NCI-H2107 treated with DMSO at 0.1 percent for 48 hours (cell line): ENCODE results near the gene FYN.

ENCODE experiments used
- DNase-seq: peaks from one replicate; lab custom pipeline; 2025; ENCODE audit not compliant: unreplicated experiment; lab: John Stamatoyannopoulos, UW

The FYN gene

DNA sequence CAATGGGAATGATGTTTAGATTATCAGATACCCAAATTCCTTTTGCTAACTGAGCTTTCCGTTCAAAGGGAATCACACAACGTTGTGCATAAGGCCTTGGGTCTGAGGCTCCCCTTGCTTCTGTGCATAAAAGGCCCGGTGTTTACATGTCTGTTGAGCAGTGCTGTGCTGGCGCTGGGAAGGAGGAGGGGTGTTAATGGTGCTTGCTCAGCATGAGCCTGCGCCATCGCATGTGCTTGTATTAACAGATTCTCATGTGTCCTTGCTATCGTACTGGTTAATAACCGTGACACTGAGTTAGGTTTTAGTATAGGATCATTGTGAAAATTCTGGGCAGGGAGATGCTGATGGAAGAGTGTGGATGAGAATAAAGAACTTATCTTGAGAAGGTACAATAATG is 205.3 kb downstream of the FYN start:
- peak; percentile 77 for DNase-seq

DNA sequence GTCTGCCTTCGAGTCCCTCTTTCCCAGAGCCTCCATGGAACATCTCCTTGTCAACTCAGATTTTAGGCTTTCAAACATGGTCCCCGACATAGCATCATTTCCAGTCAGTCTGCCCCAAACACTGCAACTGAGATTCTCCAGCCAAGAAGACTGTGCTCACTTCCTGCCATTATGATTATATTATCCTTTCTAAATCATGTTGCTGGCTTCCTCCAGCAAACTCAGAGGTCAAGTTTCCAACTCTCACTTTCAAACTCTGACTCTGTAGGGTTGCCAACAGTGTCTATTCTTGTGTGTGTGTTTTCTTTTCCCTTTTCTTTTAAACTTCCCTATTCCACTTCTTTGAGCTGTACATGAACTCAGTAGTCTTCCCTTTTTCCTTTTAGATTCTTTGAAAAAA is 206.4 kb downstream of the FYN start:
- DNase-seq: no peak

DNA sequence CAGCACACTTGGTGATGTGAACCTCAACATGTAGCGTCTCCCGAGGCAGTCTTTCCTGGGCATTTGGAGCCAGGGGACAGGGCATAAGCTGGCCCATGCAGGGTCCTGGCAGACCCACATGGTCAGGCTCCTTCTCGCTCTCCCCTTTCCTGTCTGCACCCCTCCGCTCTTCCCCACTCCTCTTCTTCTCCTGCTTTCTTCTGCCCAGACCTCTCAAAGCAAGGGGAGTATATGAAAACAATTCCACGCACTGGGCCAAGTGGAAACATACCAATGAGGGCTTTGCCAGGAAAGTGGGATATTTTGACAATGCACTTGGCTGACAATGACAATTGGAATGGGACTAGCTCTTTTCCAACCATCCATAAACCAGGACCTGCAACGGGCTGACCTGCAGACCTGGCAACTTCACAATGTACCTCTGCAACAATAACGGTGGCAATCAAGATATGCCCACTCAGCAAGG is 208.7 kb downstream of the FYN start:
- no peak for DNase-seq

DNA sequence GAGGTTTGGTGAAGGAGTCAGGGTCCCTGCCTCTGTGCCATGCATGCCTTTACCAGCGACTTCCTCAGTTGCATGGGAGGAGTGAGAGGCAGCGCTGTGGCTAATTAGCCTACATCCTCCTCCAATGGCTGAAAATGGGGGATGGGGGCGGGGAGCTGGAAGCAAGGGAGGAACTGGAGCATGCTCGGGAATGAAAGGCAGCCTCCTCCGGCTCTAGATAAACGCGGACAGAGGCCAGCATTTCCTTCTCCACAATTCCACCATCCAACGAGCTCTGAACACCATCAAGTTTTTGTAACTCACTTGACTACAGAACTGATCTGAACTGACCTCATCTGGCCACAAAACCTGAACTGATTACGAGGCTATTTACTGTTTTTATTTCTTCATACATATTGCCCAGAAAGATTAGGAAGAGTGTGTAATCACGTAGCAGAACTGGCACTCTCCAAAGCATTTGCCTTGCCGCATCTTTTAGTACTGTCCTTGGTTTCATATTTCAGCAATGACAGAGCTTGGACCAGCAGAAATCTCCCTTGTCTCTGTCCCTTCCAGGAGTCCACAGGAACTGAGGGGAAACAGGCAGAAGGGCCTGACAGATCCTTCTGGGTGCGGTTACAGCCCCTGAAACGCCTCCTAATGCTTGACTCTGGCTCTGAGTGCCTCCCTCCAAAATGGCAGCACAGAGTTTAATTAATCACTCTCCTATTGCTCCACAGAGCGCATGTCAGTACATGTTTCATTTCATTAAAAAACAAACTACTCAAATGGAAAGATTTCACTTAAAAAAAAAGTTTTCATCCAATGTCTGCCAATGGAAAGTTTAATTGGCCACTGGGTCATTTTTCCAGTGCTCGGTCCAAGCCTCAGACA is 209.3 kb downstream of the FYN start:
- DNase-seq: no peak

DNA sequence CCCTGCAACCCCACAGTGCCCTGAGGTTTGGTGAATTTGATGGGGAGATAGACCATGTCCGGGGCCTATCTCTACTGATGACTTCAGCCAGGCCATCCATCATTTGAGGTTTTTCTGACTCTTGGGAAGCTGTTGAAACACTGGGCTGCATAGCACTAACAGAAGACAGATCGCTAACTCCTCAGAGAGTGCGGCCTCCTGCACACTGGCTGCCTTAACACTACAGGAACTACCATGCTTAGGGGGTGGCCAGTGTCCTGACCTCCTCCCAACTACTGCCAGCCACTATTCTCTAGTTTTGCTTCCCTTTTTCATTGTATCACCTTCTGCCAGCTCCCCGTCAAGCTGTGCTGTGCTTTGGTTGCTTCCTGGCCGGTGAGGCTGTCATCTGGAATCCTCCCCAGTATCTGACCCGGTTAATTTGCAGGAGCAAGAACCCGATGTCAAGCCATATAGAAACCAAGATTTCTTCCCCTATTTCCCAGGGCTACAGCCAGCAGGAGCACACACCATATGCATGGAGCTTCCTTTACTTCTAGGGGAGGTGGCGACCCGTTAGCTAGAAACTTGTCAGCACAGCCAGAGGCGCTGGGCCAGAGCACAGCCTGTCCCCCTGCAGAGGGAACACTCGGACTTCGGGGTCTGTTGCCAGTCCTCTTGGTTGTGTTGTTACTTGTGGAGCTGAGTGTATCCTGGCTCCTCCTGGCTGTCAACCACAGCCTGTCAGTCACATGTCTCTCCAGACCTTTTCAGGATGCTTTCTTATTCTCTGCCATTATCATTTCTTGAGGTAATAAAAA is 210.3 kb downstream of the FYN start:
- DNase-seq: no peak

DNA sequence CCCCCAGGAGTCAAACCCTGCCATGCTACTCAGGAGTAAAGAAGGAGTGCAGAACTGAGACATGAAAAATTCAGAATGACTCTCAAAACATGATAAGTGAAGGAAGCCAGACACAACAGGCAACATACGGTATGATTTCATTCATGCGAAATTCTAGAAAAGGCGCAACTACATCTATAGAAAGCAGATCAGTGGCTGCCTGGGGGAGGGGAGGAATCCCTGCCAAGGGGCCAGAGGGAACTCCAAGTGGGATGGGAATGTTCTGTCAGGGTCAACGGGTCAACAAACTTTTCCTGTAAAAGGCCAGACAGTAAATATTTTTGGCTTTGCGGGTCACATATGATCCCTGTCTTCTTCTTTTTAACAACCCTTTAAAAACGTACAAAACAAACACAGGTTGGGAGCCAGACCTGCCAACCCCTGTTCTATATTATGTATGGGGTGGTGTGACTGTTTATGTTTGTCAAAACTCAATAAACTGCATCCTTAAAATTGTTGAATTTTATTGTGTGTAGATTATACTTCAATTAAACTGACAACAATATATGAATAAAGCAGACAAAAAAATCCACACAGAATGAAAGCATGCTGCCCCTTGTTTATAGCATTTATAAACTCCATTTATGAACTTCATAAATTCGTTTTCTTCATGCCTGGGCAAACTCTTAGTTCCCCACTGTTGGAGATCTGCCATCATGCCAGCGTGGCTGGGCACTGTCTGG is 211.0 kb downstream of the FYN start:
- no peak for DNase-seq

DNA sequence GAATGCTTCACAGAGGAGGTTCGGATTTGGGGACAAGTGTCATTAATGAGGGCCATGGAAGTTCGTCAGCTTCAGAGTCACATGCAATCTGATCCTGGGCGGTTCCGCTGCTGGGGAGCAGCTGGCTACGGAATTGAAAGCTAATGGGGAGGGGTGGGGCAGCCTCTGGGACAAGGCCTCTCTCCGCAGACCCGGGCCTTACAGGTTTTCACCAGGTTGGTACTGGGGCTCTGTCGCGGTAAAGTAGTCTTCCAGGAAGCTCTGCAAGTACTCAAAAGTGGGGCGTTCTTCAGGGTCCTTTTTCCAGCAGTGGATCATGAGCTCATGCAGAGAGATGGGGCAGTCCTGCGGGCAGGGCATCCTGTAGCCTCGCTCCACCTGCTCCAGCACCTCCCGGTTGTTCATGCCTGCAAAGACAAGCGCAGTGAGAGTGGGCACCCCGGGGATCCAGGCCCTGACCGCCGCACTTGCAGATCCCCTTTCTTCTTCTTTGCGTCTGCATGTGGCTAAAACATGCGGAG is 211.7 kb downstream of the FYN start:
- DNase-seq: peak; percentile 79

DNA sequence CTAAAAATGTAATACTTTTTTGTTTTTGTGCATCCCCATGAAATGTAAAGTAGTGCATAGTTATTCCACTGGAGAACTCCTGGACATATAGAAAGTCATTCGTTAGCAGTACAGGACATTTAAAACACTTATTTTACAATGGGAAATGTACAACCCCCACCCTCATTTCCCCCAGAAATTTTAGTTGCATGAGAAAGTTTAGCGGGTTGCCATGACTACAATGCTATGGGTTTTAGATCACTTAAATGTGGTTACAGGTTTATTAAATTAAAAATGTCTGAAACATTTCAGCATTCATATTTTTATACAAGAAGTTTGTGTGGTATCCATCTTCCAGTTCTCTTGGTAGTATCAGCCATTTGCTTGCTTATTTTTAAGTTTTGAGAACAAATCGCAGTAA is 212.7 kb downstream of the FYN start:
- DNase-seq: no peak

DNA sequence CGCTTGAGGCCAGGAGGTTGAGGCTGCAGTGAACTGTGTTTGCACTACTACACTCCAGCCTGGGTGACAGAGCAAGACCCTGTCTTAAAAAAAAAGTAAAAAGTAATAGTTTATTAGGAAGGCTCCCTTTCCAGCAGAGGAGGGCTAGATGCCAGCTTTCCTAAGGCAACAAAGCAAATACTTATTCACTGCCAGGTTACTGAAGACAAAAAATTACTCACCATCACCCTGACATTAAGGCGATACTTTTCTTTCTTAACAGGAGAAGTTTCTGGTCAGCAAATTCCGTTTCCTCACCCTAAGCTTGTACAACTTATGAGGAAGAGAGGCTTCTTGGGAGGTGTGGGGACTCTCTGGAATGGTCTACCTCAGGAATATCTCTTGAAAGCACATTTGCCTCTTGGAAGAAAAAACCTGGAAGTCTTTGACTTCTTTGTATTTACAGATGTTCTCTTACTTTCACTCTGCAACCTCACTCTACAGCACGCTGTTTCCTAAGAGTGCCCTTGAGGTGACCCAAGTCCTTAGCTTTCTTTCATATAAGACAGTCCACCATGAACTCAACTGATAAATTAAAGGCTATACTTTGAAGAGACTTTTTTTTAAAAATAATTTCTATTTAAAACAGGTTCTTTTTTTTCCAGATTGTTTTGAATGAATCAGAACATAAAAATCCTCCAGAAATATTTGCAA is 214.6 kb downstream of the FYN start:
- no peak for DNase-seq

DNA sequence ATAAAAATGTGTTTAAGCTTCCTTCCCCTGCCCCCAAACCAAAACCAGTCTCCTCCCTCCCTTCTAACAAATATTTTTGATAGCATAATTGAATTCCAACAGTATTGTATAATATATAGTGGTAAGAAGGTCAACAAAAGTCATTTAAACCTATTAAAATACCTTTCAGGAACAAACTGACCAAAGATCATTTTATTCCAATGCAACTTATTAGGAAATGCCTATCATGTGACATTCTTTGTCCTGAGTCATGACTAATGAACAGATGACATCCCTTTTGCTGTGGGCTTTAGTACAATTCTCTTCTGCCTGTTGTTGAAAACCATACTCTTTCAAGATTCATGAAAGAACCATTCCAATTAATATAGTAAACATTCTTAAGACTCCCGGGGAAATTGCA is 216.1 kb downstream of the FYN start:
- no peak for DNase-seq

DNA sequence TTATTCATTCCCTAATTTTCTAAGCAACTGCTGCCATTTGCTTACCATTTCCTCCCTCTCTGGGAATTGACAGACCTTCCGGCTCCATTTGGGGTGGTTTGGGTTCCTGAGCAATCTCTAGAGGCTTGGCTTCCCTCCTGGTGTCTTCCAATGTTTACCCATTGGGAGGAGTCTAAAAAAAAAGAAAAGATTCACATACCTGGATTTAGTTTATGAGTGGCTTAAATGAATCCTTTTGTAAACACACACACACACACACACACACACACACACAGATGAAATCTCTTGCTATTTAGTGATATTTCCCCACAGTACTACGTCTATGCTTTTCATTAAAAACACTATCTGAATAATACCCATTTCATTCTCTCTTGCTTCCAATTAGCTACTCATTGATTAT is 219.3 kb downstream of the FYN start:
- DNase-seq: no peak

DNA sequence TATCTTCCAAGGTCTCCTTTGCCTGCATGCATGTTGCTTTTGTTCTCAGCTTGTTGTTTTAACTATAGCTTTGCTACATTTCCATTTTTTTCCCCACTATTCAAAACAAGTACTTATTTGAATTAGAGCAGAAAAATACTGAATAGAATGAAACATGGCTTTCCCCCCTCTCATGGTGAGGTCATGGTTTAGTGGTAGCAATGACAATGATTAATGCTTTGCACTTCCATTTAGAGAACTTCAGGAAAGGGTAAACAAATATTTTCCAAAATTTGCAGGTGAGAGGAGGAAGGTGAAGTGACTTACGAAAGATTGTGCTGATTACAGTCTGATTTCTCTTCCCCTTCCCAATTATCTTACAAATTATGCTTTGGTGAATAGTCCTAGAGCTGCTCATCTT is 219.8 kb downstream of the FYN start:
- DNase-seq: no peak

DNA sequence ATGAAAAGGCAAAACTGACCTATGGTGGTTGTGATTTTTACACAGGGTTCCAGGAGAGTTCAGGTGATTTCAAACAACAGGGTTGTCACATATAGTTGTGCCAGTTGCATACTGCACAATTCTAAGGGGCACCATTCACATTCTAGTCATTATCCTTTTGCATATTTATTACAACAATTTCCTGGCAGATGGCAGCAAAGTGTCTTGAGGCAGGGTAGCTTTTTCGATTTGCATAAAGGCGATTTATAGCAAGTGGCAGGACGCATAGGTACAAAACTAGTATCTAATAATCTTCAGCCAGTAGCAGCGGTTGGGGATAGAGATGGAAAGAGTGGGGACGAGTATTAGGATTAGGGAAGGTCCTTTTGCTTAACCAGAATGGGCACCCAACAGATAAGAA is 221.1 kb downstream of the FYN start:
- DNase-seq: no peak

DNA sequence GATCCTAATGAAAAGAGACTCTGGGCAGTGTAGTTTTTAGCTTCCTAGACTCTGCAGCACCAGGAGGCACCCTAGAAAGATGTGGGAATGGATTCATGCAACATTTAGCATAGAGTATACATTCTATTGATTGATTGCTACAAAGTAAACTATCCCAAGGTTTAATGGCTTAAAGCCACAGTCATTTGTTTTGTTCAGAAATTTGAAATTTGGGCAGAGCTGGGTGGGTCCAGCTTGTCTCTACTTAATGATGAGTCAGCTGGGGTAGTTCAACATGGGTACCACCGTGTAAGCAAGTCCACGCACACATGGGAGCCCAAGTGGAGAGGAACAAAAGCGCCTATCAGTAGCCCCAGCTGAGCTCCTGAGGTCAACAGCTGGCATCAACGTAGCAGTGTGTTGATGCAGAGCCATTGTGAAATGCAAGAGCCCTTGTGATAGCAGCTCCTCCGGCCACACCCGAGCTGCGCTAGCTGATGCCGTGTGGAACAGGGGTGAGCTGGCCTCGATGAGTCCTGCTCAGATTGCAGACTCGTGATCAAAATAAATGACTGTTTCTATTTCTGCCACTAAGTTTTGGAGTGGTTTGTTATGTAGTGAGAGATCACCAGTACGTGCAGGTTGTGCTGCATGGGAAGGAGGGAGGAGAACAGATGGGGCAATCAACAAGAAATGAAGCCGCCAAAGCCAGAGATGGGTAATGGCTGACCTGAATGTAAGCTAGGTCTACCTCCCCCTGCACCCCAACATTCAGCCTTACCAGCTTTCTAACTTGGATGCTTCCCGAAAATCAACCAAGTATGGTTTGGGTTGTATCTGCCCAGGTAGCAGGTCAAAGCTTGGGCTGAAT is 221.8 kb downstream of the FYN start:
- peak; percentile 86 for DNase-seq

DNA sequence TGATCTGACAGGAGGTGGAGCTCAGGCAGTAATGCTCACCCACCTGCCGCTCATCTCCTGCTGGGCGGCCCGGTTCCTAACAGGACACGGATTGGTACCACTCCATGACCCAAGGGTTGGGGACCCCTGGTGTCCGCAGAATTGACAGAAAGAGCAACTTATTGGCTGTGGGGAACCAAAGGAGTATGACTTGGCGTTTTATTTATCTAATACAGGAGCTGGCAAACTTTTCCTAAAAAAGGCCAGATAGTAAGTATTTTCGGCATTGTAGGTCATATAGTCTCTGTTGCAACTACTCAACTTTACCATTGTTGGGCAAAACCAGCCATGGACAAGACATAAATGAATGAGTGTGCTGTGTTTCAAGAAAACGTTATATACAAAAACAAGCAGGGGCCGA is 223.2 kb downstream of the FYN start:
- no peak for DNase-seq

DNA sequence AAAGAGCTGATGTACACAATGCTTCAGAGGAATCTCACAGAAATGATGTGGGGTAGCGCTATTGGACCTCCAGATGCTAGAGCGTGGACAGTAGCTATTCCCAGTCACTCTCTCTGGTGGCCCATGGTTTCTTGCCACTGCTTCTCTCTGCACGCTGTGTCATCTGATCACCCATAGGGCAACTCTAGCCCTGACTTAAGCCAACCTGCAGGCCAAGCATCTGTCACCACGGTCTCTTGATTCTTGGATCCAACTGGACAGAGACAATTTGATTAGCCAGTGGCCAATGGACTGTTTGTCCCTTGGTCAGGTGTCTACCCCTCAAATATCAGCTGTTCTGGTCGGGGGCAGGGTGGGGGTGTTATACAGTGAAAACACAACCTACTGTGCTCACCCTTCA is 225.2 kb downstream of the FYN start:
- DNase-seq: no peak

DNA sequence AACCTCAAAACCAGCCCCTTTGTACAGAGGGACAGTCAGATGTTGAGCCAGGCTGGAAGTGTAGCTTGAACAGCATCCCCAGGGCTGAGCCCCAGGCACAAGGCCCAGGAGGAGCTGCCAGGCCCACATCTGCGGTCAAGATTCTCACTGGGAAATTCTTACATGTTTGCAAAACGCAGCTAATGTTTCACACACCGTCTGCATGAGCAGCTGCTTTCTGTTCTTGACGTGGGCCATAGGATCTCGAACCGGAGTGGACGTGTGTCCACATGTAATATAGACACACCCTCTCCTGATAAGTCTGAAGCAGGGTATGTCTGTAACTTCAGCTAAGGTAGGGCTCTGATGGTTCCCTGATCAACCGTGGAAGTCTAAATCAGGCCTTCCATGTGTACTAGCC is 226.3 kb downstream of the FYN start:
- DNase-seq: no peak

DNA sequence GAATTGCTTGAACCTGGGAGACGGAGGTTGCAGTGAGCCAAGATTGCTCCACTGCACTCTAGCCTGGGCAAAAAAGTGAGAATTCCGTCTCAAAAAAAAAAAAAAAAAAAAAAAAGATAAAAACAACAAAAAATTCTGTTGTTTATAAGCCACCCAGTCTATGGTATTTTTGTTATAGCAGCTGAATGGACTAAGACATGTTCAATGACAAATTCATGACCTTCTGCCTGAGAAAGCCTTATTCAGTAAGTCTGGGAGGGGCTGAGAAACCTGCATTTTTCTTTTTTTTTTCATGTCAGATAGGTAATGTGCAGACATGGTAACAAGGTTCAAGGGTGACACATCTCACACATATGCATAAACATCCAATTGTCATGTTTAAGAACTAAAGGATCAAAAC is 227.2 kb downstream of the FYN start:
- no peak for DNase-seq

DNA sequence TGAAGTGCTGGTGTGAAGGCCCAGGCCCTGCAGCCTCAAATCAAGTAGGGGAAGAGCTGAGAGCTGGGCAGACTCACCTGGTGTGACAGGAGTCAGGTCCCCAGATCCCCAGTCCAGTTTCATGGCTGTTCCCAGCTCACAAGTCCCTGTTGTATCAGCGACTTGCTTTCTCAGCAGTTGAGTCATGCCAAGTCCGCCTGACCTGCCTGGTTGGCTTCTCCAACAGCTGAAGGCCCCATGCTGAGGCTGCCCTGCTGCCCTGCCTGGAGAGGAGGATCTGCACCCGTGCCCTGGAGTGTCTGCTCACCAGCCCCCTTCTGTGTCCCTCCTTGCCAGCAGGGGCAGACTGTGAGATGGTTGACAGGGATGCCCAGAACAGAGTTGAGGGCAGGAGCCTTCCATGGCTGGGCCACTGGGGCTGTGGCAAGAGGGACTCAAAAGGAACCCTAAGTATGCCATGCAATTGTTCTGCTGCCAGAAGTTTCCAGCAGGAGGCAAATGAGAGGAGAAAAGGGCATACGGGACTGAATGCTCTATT is 228.3 kb downstream of the FYN start:
- no peak for DNase-seq
